NCI-H345 (cell line): Measurements from ENCODE around the gene SPATA16.
"Not testable (repeated sequence)": the region's sequence is repeated elsewhere in the genome, so short reads cannot be mapped to it uniquely, and the experiment has no call there.

Source experiments
- DNase-seq: peaks from one replicate; lab custom pipeline; 2025; lab: John Stamatoyannopoulos, UW

SPATA16 gene

GRCh38 chr3:173140986-173141385, at the start of gene SPATA16:
TSS of gene SPATA16 (minus strand) at chr3:173141235. CDS start at chr3:173117731, 23,504 bp downstream.
- DNase-seq: no peak

GRCh38 chr3:173183022-173183421, 42.0 kb upstream of the SPATA16 start:
- DNase-seq: not testable (repeated sequence)

GRCh38 chr3:173173652-173174051, 32.6 kb upstream of the SPATA16 start:
- no peak for DNase-seq

GRCh38 chr3:173159139-173159538, 18.1 kb upstream of the SPATA16 start:
- not testable (repeated sequence) for DNase-seq

- not testable (repeated sequence) for DNase-seq
These were observed 15.5 kb upstream of the SPATA16 start for GRCh38 chr3:173156533-173156932.

GRCh38 chr3:173153631-173154030, 12.6 kb upstream of the SPATA16 start:
- no peak for DNase-seq

- no peak for DNase-seq
These were observed 1.6 kb downstream of the SPATA16 start for GRCh38 chr3:173139420-173139819.

GRCh38 chr3:173138026-173138425, 3.0 kb downstream of the SPATA16 start:
- no peak for DNase-seq

GRCh38 chr3:173135059-173135458, 6.0 kb downstream of the SPATA16 start:
- DNase-seq: no peak

- DNase-seq: no peak
These were observed 12.4 kb downstream of the SPATA16 start for GRCh38 chr3:173128633-173129032.

- DNase-seq: no peak
These were observed 29.7 kb downstream of the SPATA16 start for GRCh38 chr3:173111321-173111720.

- DNase-seq: no peak
These were observed 31.9 kb downstream of the SPATA16 start for GRCh38 chr3:173109143-173109542.

GRCh38 chr3:173103469-173103868, 37.6 kb downstream of the SPATA16 start:
- DNase-seq: no peak

GRCh38 chr3:173098959-173099358, 42.1 kb downstream of the SPATA16 start:
- no peak for DNase-seq

GRCh38 chr3:173096994-173097785, 43.8 kb downstream of the SPATA16 start:
- no peak for DNase-seq

GRCh38 chr3:173096140-173096539, 44.9 kb downstream of the SPATA16 start:
- DNase-seq: no peak

- DNase-seq: no peak
These were observed 49.0 kb downstream of the SPATA16 start for GRCh38 chr3:173092038-173092437.

GRCh38 chr3:173090492-173090891, 50.5 kb downstream of the SPATA16 start:
- DNase-seq: no peak

- DNase-seq: no peak
These were observed 51.8 kb downstream of the SPATA16 start for GRCh38 chr3:173089283-173089682.

- no peak for DNase-seq
These were observed 62.5 kb downstream of the SPATA16 start for GRCh38 chr3:173078525-173078924.

GRCh38 chr3:173066044-173067004, 74.7 kb downstream of the SPATA16 start:
- no peak for DNase-seq

GRCh38 chr3:173065543-173065981, 75.5 kb downstream of the SPATA16 start:
- no peak for DNase-seq

GRCh38 chr3:173064631-173065030, 76.4 kb downstream of the SPATA16 start:
- DNase-seq: no peak
